ENCODE measurements around the gene SGCA. TPM values are rescaled to one million over a fixed set of nuclear protein-coding genes. Genes with fewer than 3 reads are reported as not detected.

Gene SGCA
- total RNA-seq, 2 experiments from 2014 or later, result 0.34 TPM; not detected in 1

- no peak overlapping the region for H3K27ac Mint-ChIP-seq
- TF ChIP-seq, protein P1, sequence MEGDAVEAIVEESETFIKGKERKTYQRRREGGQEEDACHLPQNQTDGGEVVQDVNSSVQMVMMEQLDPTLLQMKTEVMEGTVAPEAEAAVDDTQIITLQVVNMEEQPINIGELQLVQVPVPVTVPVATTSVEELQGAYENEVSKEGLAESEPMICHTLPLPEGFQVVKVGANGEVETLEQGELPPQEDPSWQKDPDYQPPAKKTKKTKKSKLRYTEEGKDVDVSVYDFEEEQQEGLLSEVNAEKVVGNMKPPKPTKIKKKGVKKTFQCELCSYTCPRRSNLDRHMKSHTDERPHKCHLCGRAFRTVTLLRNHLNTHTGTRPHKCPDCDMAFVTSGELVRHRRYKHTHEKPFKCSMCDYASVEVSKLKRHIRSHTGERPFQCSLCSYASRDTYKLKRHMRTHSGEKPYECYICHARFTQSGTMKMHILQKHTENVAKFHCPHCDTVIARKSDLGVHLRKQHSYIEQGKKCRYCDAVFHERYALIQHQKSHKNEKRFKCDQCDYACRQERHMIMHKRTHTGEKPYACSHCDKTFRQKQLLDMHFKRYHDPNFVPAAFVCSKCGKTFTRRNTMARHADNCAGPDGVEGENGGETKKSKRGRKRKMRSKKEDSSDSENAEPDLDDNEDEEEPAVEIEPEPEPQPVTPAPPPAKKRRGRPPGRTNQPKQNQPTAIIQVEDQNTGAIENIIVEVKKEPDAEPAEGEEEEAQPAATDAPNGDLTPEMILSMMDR (IDR thresholded peaks at IDR 0.05), result no peak
- ChIA-PET CTCF (interaction anchor here (0.9 to 3.7 kb wide), 6 partner anchors 9 to 57 kb away, joined by 3 to 18 read pairs (median 4); partner anchors contain the start of gene COL1A1), POLR2A (no interaction called here)
- intact Hi-C loops (cut with micrococcal nuclease), result no loop called here
- peaks cover 3% of the 10 kb centered on the region for H3K27me3 Mint-ChIP-seq
- no peak overlapping the region for H3K4me3 Mint-ChIP-seq
- H3K36me3 Mint-ChIP-seq (ENCODE audit: low read depth), result no peaks in the 10 kb centered on the region
- no peak for DNase-seq
- H3K9me3 Mint-ChIP-seq, result no peaks in the 10 kb centered on the region
- ATAC-seq, result no peak
- H3K4me1 Mint-ChIP-seq (ENCODE audit: low read depth), result peaks cover 10% of the 10 kb centered on the region
These were observed 6.3 kb downstream of the SGCA start for GRCh38 chr17:50172130-50172529.

GRCh38 chr17:50172936-50173334 is 7.1 kb downstream of the SGCA start:
- Mint-ChIP-seq H3K36me3 (ENCODE audit: low read depth) (no peaks in the 10 kb centered on the region), H3K9me3 (no peaks in the 10 kb centered on the region), H3K27me3 (peaks cover 3% of the 10 kb centered on the region), H3K4me1 (ENCODE audit: low read depth) (peaks cover 10% of the 10 kb centered on the region), H3K27ac (no peak overlapping the region), H3K4me3 (no peak overlapping the region)
- intact Hi-C loops (cut with micrococcal nuclease), result no loop called here
- ATAC-seq, result no peak
- CTCF ChIA-PET, result interaction anchor here (0.9 to 3.7 kb wide), 7 partner anchors 10 to 121 kb away, joined by 3 to 18 read pairs (median 4); partner anchors contain the start of gene COL1A1
- POLR2A ChIA-PET, result interaction anchor here (0.5 kb wide), 1 partner anchor 932 kb away, joined by 3 read pairs; no protein-coding TSS in a partner anchor
- TF ChIP-seq, protein P1 (IDR thresholded peaks at IDR 0.05), result no peak
- DNase-seq, result no peak

- intact Hi-C loops (cut with micrococcal nuclease), result no loop called here
These were observed 7.6 kb downstream of the SGCA start for GRCh38 chr17:50173335-50173941.

GRCh38 chr17:50174444-50174843 is 8.6 kb downstream of the SGCA start:
- peaks cover 6% of the 10 kb centered on the region for H3K4me1 Mint-ChIP-seq (ENCODE audit: low read depth)
- H3K36me3 Mint-ChIP-seq (ENCODE audit: low read depth), result no peaks in the 10 kb centered on the region
- no peaks in the 10 kb centered on the region for H3K9me3 Mint-ChIP-seq
- ChIA-PET CTCF (interaction anchor here (1.6 to 3.7 kb wide), 2 partner anchors 22 to 27 kb away, joined by 4 to 18 read pairs; partner anchors contain the start of gene COL1A1), POLR2A (interaction anchor here (1.0 kb wide), 1 partner anchor 13 kb away, joined by 6 read pairs; no protein-coding TSS in a partner anchor)
- TF ChIP-seq, protein P1 (IDR thresholded peaks at IDR 0.05), result no peak
- H3K4me3 Mint-ChIP-seq, result no peak overlapping the region
- intact Hi-C loops (cut with micrococcal nuclease), result no loop called here
- H3K27ac Mint-ChIP-seq, result no peak overlapping the region
- H3K27me3 Mint-ChIP-seq, result no peaks in the 10 kb centered on the region
- DNase-seq (no peak), ATAC-seq (no peak)

More at GRCh38 chr17:50173335-50173941, 7.6 kb downstream of the SGCA start:
- ChIA-PET POLR2A (interaction anchor here (0.5 kb wide), 1 partner anchor 932 kb away, joined by 3 read pairs; no protein-coding TSS in a partner anchor), CTCF (interaction anchor here (1.2 to 3.7 kb wide), 4 partner anchors 23 to 121 kb away, joined by 3 to 18 read pairs (median 4); partner anchors contain the start of gene COL1A1)
- peaks cover 14% of the 10 kb centered on the region for H3K4me1 Mint-ChIP-seq (ENCODE audit: low read depth)
- no peak for DNase-seq
- no peaks in the 10 kb centered on the region for H3K36me3 Mint-ChIP-seq (ENCODE audit: low read depth)
- no peak overlapping the region for H3K27ac Mint-ChIP-seq
- no peaks in the 10 kb centered on the region for H3K9me3 Mint-ChIP-seq
- no peak overlapping the region for H3K4me3 Mint-ChIP-seq
- peaks cover 3% of the 10 kb centered on the region for H3K27me3 Mint-ChIP-seq
- TF ChIP-seq, protein P1 (IDR thresholded peaks at IDR 0.05), result no peak
- ATAC-seq, result no peak
